Hepatocyte (in vitro differentiated cells): Measurements from ENCODE around the gene BCL2L1.

ENCODE experiments used
- EZH2 ChIP-seq: fragments of 200-600 bp; sonication (generic); IDR thresholded peaks from 2 replicates; pipeline ENCODE4 v1.6.1; 2016; ENCODE audit warnings: antibody characterized with exemption, mild to moderate bottlenecking, borderline replicate concordance
- EZH2phosphoT487 ChIP-seq: fragments of 200-600 bp; sonication (generic); IDR thresholded peaks from one replicate; pipeline ENCODE4 v1.6.1; 2018; ENCODE audit warnings: antibody characterized with exemption, mild to moderate bottlenecking, low read depth, moderate library complexity; ENCODE audit not compliant: unreplicated experiment, severe bottlenecking
- TF ChIP-seq, protein P1 (sequence below): fragments of 200-600 bp; sonication (generic); IDR thresholded peaks from 2 replicates; pipeline ENCODE4 v1.5.1; 2016; ENCODE audit warnings: antibody characterized with exemption, mild to moderate bottlenecking; ENCODE audit not compliant: poor library complexity

- TF ChIP-seq, protein P1, sequence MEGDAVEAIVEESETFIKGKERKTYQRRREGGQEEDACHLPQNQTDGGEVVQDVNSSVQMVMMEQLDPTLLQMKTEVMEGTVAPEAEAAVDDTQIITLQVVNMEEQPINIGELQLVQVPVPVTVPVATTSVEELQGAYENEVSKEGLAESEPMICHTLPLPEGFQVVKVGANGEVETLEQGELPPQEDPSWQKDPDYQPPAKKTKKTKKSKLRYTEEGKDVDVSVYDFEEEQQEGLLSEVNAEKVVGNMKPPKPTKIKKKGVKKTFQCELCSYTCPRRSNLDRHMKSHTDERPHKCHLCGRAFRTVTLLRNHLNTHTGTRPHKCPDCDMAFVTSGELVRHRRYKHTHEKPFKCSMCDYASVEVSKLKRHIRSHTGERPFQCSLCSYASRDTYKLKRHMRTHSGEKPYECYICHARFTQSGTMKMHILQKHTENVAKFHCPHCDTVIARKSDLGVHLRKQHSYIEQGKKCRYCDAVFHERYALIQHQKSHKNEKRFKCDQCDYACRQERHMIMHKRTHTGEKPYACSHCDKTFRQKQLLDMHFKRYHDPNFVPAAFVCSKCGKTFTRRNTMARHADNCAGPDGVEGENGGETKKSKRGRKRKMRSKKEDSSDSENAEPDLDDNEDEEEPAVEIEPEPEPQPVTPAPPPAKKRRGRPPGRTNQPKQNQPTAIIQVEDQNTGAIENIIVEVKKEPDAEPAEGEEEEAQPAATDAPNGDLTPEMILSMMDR: no peak
- TF ChIP-seq EZH2 (no peak), EZH2phosphoT487 (no peak)
These were observed 83.9 kb downstream of the BCL2L1 start for GRCh38 chr20:31638816-31639215.
